ENCODE data around the gene SCG2.

The SCG2 gene

DNA sequence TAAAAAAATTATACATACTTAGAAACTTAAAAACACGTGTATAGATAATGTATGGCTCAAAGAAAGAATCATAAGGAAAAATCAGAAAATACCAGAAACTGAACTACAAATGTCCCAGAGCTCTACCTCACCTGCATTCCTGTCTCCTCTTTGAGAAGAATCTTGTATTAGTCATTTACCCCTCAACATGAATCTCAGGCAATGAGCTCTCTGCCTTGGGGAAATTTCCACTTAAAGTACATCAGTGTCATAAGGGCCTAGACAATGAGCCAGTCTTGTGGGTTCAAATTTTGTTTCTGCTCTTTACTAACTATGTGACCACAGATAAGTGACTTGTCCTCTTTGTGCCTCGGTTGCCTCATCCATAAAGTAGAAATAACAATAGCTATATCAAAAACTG is 40.1 kb downstream of the SCG2 start:
- TF ChIP-seq CTCF (IDR thresholded peaks at IDR 0.05; ENCODE audit: borderline replicate concordance, control extremely low read depth, extremely low read depth, insufficient read depth, missing control alignments): no peak
- in situ Hi-C loops (cut with MboI; ENCODE audit: low sequenced_read_pairs, unreplicated experiment): no loop called here
- DNase-seq (ENCODE audit: low spot score): no peak

DNA sequence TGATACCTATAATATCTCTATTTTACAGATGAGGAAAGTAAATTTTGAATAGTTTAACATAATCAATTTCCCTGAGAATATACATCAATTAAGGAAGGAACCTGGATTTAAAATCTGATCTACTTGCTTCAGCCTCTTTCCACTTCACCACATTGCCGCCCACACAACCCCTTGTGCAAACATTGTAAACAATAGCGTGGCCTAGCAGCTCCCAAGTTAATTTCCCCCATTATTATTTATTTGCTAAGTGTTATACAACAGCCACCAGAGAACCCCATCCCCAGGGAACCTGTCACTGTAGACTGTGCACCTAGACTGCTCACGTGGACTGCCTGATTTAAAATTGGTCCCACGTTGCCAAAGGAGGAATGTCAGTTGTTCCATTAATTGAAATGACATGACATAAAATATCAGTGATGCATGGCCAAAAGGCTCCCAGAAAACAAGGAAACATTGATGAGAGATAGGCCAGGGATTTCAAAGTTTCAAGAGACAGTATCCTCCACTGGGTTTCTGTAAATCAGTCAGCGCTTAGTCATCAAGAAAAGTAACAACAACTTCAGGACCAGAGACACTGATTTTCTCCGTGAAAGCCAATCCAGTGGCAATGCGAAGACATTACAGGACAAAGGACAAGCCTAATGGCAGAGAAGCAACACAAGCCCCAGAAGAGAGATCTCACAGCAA is 41.3 kb downstream of the SCG2 start:
- DNase-seq (ENCODE audit: low spot score): no peak
- in situ Hi-C loops (cut with MboI; ENCODE audit: low sequenced_read_pairs, unreplicated experiment): no loop called here

GRCh38 chr2:223558970-223559369 is 43.2 kb downstream of the SCG2 start:
- no peak for DNase-seq (ENCODE audit: low spot score)
- in situ Hi-C loops (cut with MboI; ENCODE audit: low sequenced_read_pairs, unreplicated experiment): no loop called here
- TF ChIP-seq CTCF (IDR thresholded peaks at IDR 0.05; ENCODE audit: borderline replicate concordance, control extremely low read depth, extremely low read depth, insufficient read depth, missing control alignments): no peak

More for the DNA sequence above, 41.3 kb downstream of the SCG2 start:
- no peak for TF ChIP-seq CTCF (IDR thresholded peaks at IDR 0.05; ENCODE audit: borderline replicate concordance, control extremely low read depth, extremely low read depth, insufficient read depth, missing control alignments)

DNA sequence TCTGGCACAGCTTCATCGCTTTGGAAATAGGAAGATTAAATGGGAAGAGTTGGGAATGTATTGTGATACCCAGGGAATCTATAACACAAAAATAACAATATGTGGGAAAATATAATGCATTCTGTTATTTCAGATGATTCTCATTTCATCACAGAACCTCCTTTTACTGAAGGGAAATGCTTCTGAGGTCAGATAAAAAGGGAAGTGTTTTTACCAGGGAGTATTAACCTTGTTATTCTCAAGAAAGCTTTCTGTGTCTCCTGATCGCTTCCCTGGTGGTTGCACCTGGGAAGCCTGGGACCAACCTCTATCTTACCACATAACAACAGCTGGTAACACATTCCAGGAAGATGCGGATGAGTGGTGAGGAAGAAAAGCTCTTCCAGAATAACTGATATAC is 47.2 kb downstream of the SCG2 start:
- DNase-seq (ENCODE audit: low spot score): no peak
- no peak for TF ChIP-seq CTCF (IDR thresholded peaks at IDR 0.05; ENCODE audit: borderline replicate concordance, control extremely low read depth, extremely low read depth, insufficient read depth, missing control alignments)
- in situ Hi-C loops (cut with MboI; ENCODE audit: low sequenced_read_pairs, unreplicated experiment): no loop called here

DNA sequence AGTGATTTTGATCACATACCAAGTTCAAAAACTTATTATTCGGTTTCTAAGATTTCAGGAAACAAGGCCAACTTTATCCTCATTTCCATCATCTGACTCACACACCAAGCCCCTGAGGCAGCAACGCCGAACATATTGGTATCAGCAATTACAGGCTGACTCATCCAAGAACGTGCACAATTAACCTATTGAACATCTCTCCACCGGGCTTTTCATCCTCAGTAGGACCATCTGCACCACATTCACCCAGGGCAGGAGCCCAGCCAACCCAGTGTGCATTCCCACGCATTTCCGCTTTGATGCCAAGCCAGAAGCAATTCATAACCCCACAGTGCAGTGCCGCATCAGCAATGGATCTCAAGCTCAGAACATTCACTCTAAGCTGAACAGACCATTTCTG is 52.9 kb downstream of the SCG2 start:
- TF ChIP-seq CTCF (IDR thresholded peaks at IDR 0.05; ENCODE audit: borderline replicate concordance, control extremely low read depth, extremely low read depth, insufficient read depth, missing control alignments): no peak
- DNase-seq (ENCODE audit: low spot score): no peak
- in situ Hi-C loops (cut with MboI; ENCODE audit: low sequenced_read_pairs, unreplicated experiment): no loop called here

DNA sequence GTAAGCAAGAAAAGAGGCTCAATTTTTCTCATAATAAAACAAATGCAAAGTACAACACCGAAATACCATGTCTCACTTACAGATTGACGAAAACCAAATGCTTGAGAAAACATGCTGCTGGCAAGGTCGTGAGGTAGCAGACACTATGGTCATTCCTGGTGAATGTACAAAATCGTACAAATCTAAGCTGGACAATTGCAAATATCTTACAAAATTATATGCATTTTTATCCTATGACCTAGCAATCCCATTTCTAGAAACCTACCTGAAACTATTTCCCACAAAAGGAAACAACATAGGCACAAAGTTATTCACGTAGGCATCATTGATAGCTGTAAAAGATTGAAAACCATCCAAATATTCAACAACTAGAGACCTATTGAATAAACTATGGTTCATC is 54.0 kb downstream of the SCG2 start:
- DNase-seq (ENCODE audit: low spot score): no peak
- in situ Hi-C loops (cut with MboI; ENCODE audit: low sequenced_read_pairs, unreplicated experiment): no loop called here
- no peak for TF ChIP-seq CTCF (IDR thresholded peaks at IDR 0.05; ENCODE audit: borderline replicate concordance, control extremely low read depth, extremely low read depth, insufficient read depth, missing control alignments)

All from GM13976 (cell line).